ENCODE results near the gene DENND5B.

The DENND5B gene

GRCh38 chr12:31478898-31479297 lies 112.0 kb downstream of the DENND5B start (continued):
- no peak for TF ChIP-seq GLI4 (tag by site-specific recombination; IDR thresholded peaks at IDR 0.05)
- no peak for TF ChIP-seq WT1 (tag by site-specific recombination; IDR thresholded peaks at IDR 0.05)
- TF ChIP-seq ZNF140 (tag by site-specific recombination; IDR thresholded peaks at IDR 0.05) = no peak
- TF ChIP-seq MZF1 (tag by site-specific recombination; IDR thresholded peaks at IDR 0.05; ENCODE audit: borderline replicate concordance) = no peak
- no peak for TF ChIP-seq YY1 (tag by site-specific recombination; IDR thresholded peaks at IDR 0.05)
- TF ChIP-seq ZNF518A (tag by site-specific recombination; conservative IDR thresholded peaks at IDR 0.05; ENCODE audit: low read depth) = no peak
- TF ChIP-seq INSM2 (tag by site-specific recombination; IDR thresholded peaks at IDR 0.05) = no peak
- TF ChIP-seq ZBTB8A (tag by site-specific recombination; IDR thresholded peaks at IDR 0.05) = no peak
- TF ChIP-seq ZNF221 (tag by site-specific recombination; IDR thresholded peaks at IDR 0.05; ENCODE audit: borderline replicate concordance) = no peak
- TF ChIP-seq ZNF585B (tag by site-specific recombination; IDR thresholded peaks at IDR 0.05) = no peak

GRCh38 chr12:31478425-31478824 lies 112.5 kb downstream of the DENND5B start:
- Histone ChIP-seq H3K4me1 (ENCODE audit: control insufficient read depth, insufficient read depth, low read length) (no peaks in the 10 kb centered on the region; the same call in 1 of the 2 replicates), H3K36me3 (ENCODE audit: control insufficient read depth in 2 of 2, insufficient read depth in 1 of 2, low read length in 2 of 2) (peaks cover 0 to 4% of the 10 kb centered on the region in 2 experiments; a peak in 2 of 3 replicates), H3K27ac (ENCODE audit: extremely low read depth, low read depth, low read length) (no peak overlapping the region), H3K9me3 (ENCODE audit: control insufficient read depth, insufficient read depth, low read depth, low read length) (no peaks in the 10 kb centered on the region), H3K4me3 (ENCODE audit: low read depth, low read length) (no peak overlapping the region)
- TF ChIP-seq ZSCAN16 (tag by site-specific recombination; IDR thresholded peaks at IDR 0.05) (no peak), ZBTB17 (tag by site-specific recombination; IDR thresholded peaks at IDR 0.05) (no peak), ZNF629 (tag by site-specific recombination; IDR thresholded peaks at IDR 0.05) (no peak), GLI2 (tag by site-specific recombination; IDR thresholded peaks at IDR 0.05; ENCODE audit: borderline replicate concordance, low read depth) (no peak), ZNF596 (tag by site-specific recombination; IDR thresholded peaks at IDR 0.05) (no peak), ZNF426 (tag by site-specific recombination; IDR thresholded peaks at IDR 0.05) (no peak), PRDM4 (tag by site-specific recombination; IDR thresholded peaks at IDR 0.05) (no peak), ZNF354C (tag by site-specific recombination; IDR thresholded peaks at IDR 0.05; ENCODE audit: borderline replicate concordance, low read depth) (no peak), ZNF335 (tag by site-specific recombination; conservative IDR thresholded peaks at IDR 0.05) (no peak), ZNF398 (tag by site-specific recombination; IDR thresholded peaks at IDR 0.05) (no peak), ZNF48 (tag by site-specific recombination; IDR thresholded peaks at IDR 0.05) (no peak), ZNF660 (tag by site-specific recombination; IDR thresholded peaks at IDR 0.05) (no peak), ZNF391 (tag by site-specific recombination; IDR thresholded peaks at IDR 0.05; ENCODE audit: borderline replicate concordance, low read depth) (no peak), ZNF311 (tag by site-specific recombination; IDR thresholded peaks at IDR 0.05; ENCODE audit: borderline replicate concordance) (no peak), ZNF747 (tag by site-specific recombination; IDR thresholded peaks at IDR 0.05) (no peak), ZNF544 (tag by site-specific recombination; IDR thresholded peaks at IDR 0.05) (no peak), ZNF791 (tag by site-specific recombination; IDR thresholded peaks at IDR 0.05) (no peak)
- ChIA-PET CTCF (no interaction called here), POLR2A (no interaction called here)

Measured in HEK293 (cell line).